ENCODE measurements around the gene ASAH2B.

DNA sequence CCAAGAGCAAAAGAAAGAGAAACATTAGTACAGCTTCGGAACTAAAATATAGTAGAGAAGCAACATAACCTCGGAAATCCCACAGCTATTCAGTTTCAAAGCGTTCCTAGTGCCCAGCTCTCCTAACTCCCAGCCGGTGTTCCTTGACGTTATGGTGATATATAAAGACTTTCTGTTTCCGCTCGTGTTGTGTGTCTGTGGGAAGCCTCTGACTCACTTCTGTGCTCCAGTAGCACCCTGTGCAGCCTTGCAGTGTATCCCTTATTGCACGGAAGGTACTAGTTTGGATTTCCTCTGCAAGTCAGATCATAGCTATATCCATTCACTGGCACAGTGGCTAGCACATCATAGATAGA, 535 bp downstream of the ASAH2B start:
- no peak for TF ChIP-seq YY1 (IDR thresholded peaks at IDR 0.05; ENCODE audit: insufficient read depth, insufficient read length)
- no peak for TF ChIP-seq ZNF274 (IDR thresholded peaks at IDR 0.05; ENCODE audit: low read depth, low read length)
- TF ChIP-seq SUZ12 (IDR thresholded peaks at IDR 0.05; ENCODE audit: extremely low read depth, insufficient read depth, insufficient read length): no peak
